HG03571 (cell line): ENCODE results near the gene ARHGAP12.
"Not testable (repeated sequence)": the region's sequence is repeated elsewhere in the genome, so short reads cannot be mapped to it uniquely, and the experiment has no call there.

Experiments
- ATAC-seq: cut with Tn5 transposase; IDR thresholded peaks from one replicate; pipeline ENCODE4 v1.9.1; 2021; ENCODE audit not compliant: unreplicated experiment

Gene ARHGAP12, protein sequence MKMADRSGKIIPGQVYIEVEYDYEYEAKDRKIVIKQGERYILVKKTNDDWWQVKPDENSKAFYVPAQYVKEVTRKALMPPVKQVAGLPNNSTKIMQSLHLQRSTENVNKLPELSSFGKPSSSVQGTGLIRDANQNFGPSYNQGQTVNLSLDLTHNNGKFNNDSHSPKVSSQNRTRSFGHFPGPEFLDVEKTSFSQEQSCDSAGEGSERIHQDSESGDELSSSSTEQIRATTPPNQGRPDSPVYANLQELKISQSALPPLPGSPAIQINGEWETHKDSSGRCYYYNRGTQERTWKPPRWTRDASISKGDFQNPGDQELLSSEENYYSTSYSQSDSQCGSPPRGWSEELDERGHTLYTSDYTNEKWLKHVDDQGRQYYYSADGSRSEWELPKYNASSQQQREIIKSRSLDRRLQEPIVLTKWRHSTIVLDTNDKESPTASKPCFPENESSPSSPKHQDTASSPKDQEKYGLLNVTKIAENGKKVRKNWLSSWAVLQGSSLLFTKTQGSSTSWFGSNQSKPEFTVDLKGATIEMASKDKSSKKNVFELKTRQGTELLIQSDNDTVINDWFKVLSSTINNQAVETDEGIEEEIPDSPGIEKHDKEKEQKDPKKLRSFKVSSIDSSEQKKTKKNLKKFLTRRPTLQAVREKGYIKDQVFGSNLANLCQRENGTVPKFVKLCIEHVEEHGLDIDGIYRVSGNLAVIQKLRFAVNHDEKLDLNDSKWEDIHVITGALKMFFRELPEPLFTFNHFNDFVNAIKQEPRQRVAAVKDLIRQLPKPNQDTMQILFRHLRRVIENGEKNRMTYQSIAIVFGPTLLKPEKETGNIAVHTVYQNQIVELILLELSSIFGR

DNA sequence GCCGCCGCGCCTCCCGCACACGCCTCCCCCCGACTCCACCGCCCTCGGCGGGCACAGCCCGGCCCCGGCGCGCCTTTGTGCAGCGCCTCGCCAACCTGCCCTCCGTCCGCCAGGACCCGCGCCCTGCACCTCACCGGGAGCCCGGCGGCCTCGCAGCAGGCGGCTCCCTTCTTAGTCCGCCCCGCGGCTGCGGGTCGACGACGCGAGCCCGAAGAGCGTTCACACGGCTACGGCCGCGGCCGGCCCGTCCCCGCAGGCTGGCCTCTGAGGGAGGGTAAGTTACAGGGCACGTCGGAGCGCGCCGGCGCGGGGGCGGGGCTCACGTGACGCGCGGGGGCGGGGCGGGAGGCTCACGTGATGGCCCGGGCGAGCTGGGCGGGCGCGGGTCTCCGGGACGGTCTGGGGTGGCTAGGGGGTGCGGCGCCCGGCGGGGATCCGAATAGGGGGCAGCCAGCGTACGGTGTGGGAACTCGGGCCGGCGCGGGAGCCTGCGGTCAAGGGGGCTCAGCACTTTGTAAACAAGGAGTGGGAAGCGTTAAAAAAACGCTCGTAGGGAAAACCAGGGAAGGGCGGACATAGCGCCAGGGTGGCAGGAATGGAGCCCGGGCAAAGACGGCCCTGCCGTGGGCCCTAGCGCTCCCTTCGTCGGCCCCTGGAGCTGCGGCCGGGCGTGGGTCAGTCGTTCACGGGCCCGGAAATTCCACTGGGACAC is at the start of gene ARHGAP12:
Gene ARHGAP12 (minus strand): TSS at position 283 of the 712 bp plus-strand sequence. CDS start 19,976 bp downstream, outside the sequence.
- ATAC-seq, result peak; percentile 63

DNA sequence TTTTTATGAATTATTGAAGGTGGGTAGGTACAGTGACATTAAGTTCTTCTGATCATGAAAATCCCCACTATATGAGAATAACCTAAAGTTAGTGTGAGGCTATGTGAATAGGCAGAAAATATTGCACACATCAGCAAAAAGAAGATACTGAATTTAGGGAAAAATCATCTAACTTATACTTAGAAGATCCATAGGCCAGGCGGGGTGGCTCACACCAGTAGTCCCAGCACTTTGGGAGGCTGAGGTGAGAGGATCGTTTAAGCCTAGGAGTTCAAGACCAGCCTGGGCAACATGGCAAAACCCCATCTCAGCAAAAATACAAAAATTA is 49.5 kb upstream of the ARHGAP12 start:
- ATAC-seq, result no peak

GRCh38 chr10:31977440-31978155 is 49.0 kb upstream of the ARHGAP12 start:
- ATAC-seq, result no peak

- no peak for ATAC-seq
Observed at GRCh38 chr10:31975157-31975765, 46.6 kb upstream of the ARHGAP12 start.

GRCh38 chr10:31974434-31975124 is 45.9 kb upstream of the ARHGAP12 start:
- ATAC-seq, result no peak

DNA sequence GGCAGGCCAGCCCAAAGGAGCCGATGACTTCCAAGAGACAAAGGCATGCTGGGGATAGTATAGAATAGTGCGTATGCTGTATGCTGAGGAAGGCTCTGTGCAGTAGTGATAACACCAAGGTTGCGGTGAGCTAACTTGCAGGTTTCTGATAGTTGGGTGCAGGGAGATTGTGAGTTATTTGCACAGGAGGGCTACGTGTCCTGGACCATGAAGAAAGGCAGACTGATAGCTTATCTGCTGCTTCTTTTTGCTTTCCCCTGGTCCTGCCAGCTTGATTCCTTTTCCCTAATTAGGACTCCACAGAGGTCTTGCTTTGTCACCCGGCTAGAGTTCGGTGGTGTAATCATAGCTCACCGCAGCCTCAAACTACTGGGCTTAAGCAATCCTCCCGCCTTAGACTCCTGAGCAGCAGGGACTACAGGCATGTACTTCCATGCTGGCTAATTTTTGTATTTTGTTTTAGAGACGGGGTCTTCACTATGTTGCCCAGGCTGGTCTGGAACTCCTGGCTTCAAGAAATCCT is 43.9 kb upstream of the ARHGAP12 start:
- ATAC-seq, result no peak

GRCh38 chr10:31969847-31970246 is 41.2 kb upstream of the ARHGAP12 start:
- not testable (repeated sequence) for ATAC-seq

GRCh38 chr10:31963589-31963980 is 35.0 kb upstream of the ARHGAP12 start:
- no peak for ATAC-seq

DNA sequence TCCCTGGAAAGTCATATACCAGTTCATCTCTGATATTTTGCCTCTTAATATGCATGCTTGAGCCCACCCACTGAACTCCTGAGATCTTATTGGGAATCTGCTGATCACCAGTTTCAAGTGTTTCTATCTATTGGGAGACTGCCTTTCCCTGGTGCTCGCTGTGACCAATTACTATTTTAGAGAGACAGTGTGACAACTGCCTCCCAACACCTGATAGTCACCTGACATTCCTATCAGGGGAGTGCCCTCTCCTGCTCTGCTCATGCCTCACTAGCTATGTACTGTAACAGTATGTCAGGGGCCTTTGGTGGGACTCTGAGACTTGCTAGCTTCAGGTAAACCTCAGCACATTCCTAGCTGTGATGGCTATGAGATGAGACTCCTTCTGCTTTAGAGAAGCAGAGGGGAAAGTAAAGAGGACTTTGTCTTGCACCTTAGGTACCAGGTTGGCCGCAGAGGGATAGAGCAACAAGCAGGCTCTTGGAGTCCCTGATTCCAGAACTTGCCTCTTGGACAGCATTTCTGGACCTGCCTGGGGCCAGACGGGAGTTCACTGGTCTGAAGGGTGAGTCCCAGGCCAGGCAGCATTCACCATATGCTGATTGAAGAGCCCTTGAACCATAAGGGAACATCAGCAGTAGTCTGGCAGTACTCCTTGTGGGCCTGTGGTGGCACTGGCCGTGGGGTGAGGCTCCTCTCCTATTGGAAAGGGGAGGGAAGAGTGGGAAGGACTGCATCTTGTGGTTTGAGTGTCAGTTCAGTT is 34.4 kb upstream of the ARHGAP12 start:
- no peak for ATAC-seq

DNA sequence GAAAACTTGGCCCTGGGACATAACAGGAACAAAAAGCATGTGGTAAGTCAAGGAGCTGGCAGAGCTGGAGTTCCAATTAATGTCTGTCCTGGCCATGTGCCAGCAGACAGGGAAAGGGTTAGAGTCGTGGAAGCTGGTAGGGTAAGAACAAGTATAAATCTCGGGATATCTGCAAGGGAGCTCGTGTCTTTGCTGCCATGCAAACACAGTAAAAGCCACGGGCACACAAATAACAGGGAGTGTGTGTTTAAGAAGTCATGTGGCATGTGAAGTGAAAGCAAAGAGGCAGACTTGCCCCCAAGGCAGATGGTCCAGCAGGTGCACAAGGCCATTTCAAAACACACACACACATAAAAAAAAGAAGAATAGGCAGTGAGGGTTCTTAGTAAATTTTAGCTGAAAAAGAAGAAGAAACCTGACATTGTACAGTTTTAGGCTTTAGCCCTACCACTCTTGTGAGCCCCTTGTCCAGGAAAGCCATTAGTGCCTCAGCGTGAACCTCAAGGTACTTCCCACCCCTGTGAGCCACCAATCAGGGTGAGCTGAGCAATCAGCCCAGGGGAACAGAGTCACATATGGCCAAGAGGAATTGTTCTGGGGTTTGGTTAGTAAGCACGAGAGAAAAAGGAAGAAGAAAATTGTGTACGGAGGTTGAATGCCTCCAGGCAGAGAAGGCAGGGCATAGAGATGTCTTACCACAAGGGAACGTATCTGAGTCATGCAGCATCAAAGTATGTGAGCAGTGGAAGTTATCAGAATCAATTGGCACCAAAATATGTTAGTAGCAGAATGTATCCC is 32.8 kb upstream of the ARHGAP12 start:
- no peak for ATAC-seq

- no peak for ATAC-seq
Observed at GRCh38 chr10:31959461-31960173, 31.0 kb upstream of the ARHGAP12 start.

GRCh38 chr10:31958856-31959255 is 30.2 kb upstream of the ARHGAP12 start:
- ATAC-seq, result no peak

DNA sequence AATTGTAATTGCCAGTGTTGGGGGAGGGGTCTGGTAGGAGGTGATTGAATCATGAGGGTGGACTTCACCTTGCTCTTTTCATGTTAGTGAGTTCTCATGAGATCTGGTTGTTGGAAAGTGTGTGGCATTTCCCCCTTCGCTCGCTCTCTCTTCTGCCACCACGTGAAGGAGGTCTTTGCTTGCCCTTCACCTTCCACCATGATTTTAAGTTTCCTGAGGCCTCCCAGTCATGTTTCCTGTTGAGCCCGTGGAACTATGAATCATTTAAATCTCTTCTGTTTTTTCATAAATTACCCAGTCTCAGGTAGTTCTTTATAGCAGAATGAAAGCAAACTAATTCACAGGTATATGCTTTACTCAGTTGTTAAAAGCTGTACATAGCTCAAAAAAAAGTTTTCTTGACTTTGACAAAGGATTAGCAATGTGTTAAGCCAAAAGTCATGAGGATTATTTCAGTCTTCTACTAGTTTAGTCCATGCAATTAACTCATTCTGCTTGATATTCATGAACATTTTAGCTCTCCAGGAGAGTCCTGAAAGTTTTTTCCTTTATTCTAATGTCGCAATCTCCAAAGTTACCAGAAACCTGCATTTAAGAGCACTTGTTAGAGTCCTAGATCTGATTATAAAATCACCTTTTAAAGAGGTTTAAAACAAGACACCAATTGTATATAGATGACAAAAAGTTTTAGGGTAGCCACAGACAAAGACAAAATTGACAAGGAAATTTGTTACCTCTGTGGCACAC is 27.7 kb upstream of the ARHGAP12 start:
- ATAC-seq, result no peak

- ATAC-seq, result no peak
Observed at GRCh38 chr10:31954410-31955191, 26.0 kb upstream of the ARHGAP12 start.

DNA sequence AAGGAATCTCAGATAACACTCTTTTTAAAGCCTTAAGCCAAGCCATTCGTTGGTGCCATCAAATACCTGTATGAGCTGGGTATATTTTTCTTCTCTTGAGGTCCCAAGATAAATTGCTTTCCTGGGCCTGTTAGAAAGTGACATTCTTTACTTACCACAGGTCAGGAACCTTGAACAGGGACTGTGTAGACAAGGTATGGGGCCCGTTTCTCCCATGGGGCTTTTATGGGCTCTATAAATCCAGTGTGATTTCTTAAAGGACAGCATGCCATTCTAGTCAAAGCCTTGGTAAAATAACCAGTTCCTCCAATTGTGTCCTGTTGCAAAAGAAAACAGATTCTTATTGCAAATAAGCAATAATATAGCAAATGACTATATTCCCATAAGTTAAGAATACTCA is 24.8 kb upstream of the ARHGAP12 start:
- ATAC-seq, result no peak

- ATAC-seq, result no peak
Observed at GRCh38 chr10:31953080-31953479, 24.4 kb upstream of the ARHGAP12 start.
